ENCODE results near the gene SERPINA10. TPM values are rescaled to one million over a fixed set of nuclear protein-coding genes. Genes with fewer than 3 reads are reported as not detected.

Gene SERPINA10
- total and polyA plus RNA-seq, 2 of the 13 experiments (the other 11 are each of a cell fraction or from before 2014, with no cell fraction given): 20.1 to 20.2 TPM

- TF ChIP-seq ZBTB40 (IDR thresholded peaks at IDR 0.05): no peak
- TF ChIP-seq ZBTB40 (CRISPR knock-in tag; IDR thresholded peaks at IDR 0.05): no peak; the same call in 1 of the 2 replicates
- TF ChIP-seq ARID5B (CRISPR knock-in tag; IDR thresholded peaks at IDR 0.05): peak; percentile 74
- no peak for TF ChIP-seq NR1H2 (CRISPR knock-in tag; IDR thresholded peaks at IDR 0.05; ENCODE audit: borderline replicate concordance, low read depth)
- TF ChIP-seq CBX2 (IDR thresholded peaks at IDR 0.05; ENCODE audit: low read depth, low read length): no peak
- TF ChIP-seq CBX2 (CRISPR knock-in tag; IDR thresholded peaks at IDR 0.05; ENCODE audit: low read depth): no peak
- TF ChIP-seq ZNF816 (CRISPR knock-in tag; IDR thresholded peaks at IDR 0.05; ENCODE audit: borderline replicate concordance): no peak
- no peak for TF ChIP-seq ZNF382 (CRISPR knock-in tag; IDR thresholded peaks at IDR 0.05; ENCODE audit: borderline replicate concordance)
- peak; percentile 84 to 99 for TF ChIP-seq POLR2A (IDR thresholded peaks at IDR 0.05; ENCODE audit: insufficient read depth in 1 of 2, low read depth in 2 of 2, low read length in 2 of 2)
- TF ChIP-seq DBP (CRISPR knock-in tag; IDR thresholded peaks at IDR 0.05; ENCODE audit: not compliant biosample characterization): no peak
- peak; percentile 53; the same call in 1 of the 2 replicates for TF ChIP-seq BORCS8-MEF2B (CRISPR knock-in tag; IDR thresholded peaks at IDR 0.05)
- TF ChIP-seq MYNN (CRISPR knock-in tag; IDR thresholded peaks at IDR 0.05; ENCODE audit: low read depth): 0 out of 2 replicates have a peak, but pooled peaks have one; percentile 55
- no peak for TF ChIP-seq CCAR2 (optimal IDR thresholded peaks at IDR 0.05; ENCODE audit: low read depth, low read length)
- TF ChIP-seq NR2F1 (CRISPR knock-in tag; IDR thresholded peaks at IDR 0.05): 0 out of 4 replicates have a peak, but pooled peaks have one; percentile 11 to 17
These were observed 29.8 kb upstream of the SERPINA10 start, which contains the start of gene SERPINA6 (continued) for GRCh38 chr14:94322648-94323570.

Data from HepG2 (cell line).